Trophoblast cell (in vitro differentiated cells and primary cell): ENCODE data around the gene PTRHD1.
A peak's percentile ranks its signal among the peaks of the same experiment; 100 is the strongest.

ENCODE experiments used
- DNase-seq, 2 donors: peaks; one replicate each; pipeline ENCODE4 v3.0.0-alpha.2; 2016
- H2AFZ ChIP-seq: 2 replicates; pipeline ENCODE4 v1.6.1; 2013; ENCODE audit warnings: low read length, moderate library complexity, mild to moderate bottlenecking; ENCODE audit not compliant: insufficient read depth, poor library complexity
- H2AK5ac ChIP-seq: 2 replicates; pipeline ENCODE4 v1.6.1; 2013; ENCODE audit warnings: mild to moderate bottlenecking, low read length
- H2BK120ac ChIP-seq: 2 replicates; pipeline ENCODE4 v1.6.1; 2013; ENCODE audit warnings: low read length, mild to moderate bottlenecking, moderate library complexity; ENCODE audit not compliant: insufficient read depth, poor library complexity
- H2BK12ac ChIP-seq: 2 replicates; pipeline ENCODE4 v1.6.1; 2013; ENCODE audit warnings: mild to moderate bottlenecking, low read length, moderate library complexity
- H2BK5ac ChIP-seq: 2 replicates; pipeline ENCODE4 v1.6.1; 2013; ENCODE audit warnings: low read length, low read depth, moderate library complexity, mild to moderate bottlenecking; ENCODE audit not compliant: poor library complexity
- H3K14ac ChIP-seq: 2 replicates; pipeline ENCODE4 v1.6.1; 2013; ENCODE audit warnings: mild to moderate bottlenecking, low read length
- H3K18ac ChIP-seq: 2 replicates; pipeline ENCODE4 v1.6.1; 2013; ENCODE audit warnings: mild to moderate bottlenecking, low read length
- H3K23ac ChIP-seq: 2 replicates; pipeline ENCODE4 v1.6.1; 2013; ENCODE audit warnings: low read length
- H3K27ac ChIP-seq: 2 replicates; pipeline ENCODE4 v1.5.1; 2013; ENCODE audit warnings: low read depth, mild to moderate bottlenecking, inconsistent platforms, low read length, moderate library complexity
- H3K27me3 ChIP-seq: 2 replicates; pipeline ENCODE4 v1.6.1; 2013; ENCODE audit warnings: inconsistent platforms, mild to moderate bottlenecking, low read length, moderate library complexity; ENCODE audit not compliant: insufficient read depth
- H3K36me3 ChIP-seq, 2 experiments: 1 replicate in 1 of 2; 2 replicates in 1 of 2; pipeline ENCODE4 v1.6.1; 2013; ENCODE audit warnings: low read length in 2 of 2, mild to moderate bottlenecking in 2 of 2, moderate library complexity in 1 of 2; ENCODE audit not compliant: insufficient read depth in 2 of 2, control insufficient read depth in 1 of 2
- H3K4ac ChIP-seq: 2 replicates; pipeline ENCODE4 v1.6.1; 2013; ENCODE audit warnings: low read depth, mild to moderate bottlenecking, low read length, moderate library complexity
- H3K4me1 ChIP-seq, 2 experiments: 1 replicate in 1 of 2; 2 replicates in 1 of 2; pipeline ENCODE4 v1.6.1; 2013; ENCODE audit warnings: low read length in 2 of 2, mild to moderate bottlenecking in 2 of 2, moderate library complexity in 1 of 2; ENCODE audit not compliant: insufficient read depth in 2 of 2, control insufficient read depth in 1 of 2
- H3K4me2 ChIP-seq: 2 replicates; pipeline ENCODE4 v1.6.1; 2013; ENCODE audit warnings: inconsistent platforms, mild to moderate bottlenecking, low read length, moderate library complexity
- H3K4me3 ChIP-seq: 2 replicates; pipeline ENCODE4 v1.5.1; 2013; ENCODE audit warnings: mild to moderate bottlenecking, low read depth, low read length, inconsistent platforms
- H3K79me1 ChIP-seq: one replicate; pipeline ENCODE4 v1.6.1; 2013; ENCODE audit warnings: low read length
- H3K79me2 ChIP-seq: 2 replicates; pipeline ENCODE4 v1.6.1; 2013; ENCODE audit warnings: low read length, mild to moderate bottlenecking; ENCODE audit not compliant: control insufficient read depth, insufficient read depth, poor library complexity
- H3K9ac ChIP-seq: 2 replicates; pipeline ENCODE4 v1.6.1; 2013; ENCODE audit warnings: mild to moderate bottlenecking, low read length
- H3K9me3 ChIP-seq: 2 replicates; pipeline ENCODE4 v1.6.1; 2013; ENCODE audit warnings: low read depth, mild to moderate bottlenecking, control low read depth, inconsistent platforms, low read length; ENCODE audit not compliant: insufficient read depth
- H4K12ac ChIP-seq: 2 replicates; pipeline ENCODE4 v1.6.1; 2013; ENCODE audit warnings: low read depth, mild to moderate bottlenecking, low read length, moderate library complexity
- H4K8ac ChIP-seq: 2 replicates; pipeline ENCODE4 v1.6.1; 2013; ENCODE audit warnings: low read depth, mild to moderate bottlenecking, low read length, moderate library complexity
- H4K91ac ChIP-seq: one replicate; pipeline ENCODE4 v1.6.1; 2013; ENCODE audit warnings: low read depth, mild to moderate bottlenecking, low read length, moderate library complexity
- WGBS: extraction: QIAGEN DNeasy Blood & Tissue Kit; methylation state at CpG from one replicate; pipeline ENCODE4 v1.1.7; 2013; ENCODE audit warnings: missing lambda C conversion rate; ENCODE audit not compliant: insufficient read length, insufficient coverage; ENCODE audit errors: extremely low coverage; 5-methylcytosine and 5-hydroxymethylcytosine counted together

The PTRHD1 gene

GRCh38 chr2:24831221-24832072, 38.3 kb upstream of the PTRHD1 start:
- Histone ChIP-seq H2AFZ (no peak overlapping the region), H4K91ac (no peak overlapping the region), H3K23ac (no peak overlapping the region), H3K4me3 (no peak overlapping the region), H3K79me2 (no peaks in the 10 kb centered on the region), H3K14ac (no peak overlapping the region), H4K12ac (no peak overlapping the region), H3K36me3 (no peaks in the 10 kb centered on the region), H3K9ac (no peak overlapping the region), H4K8ac (no peak overlapping the region), H2BK120ac (no peak overlapping the region), H3K79me1 (no peaks in the 10 kb centered on the region), H3K4me2 (no peak overlapping the region), H2BK12ac (no peak overlapping the region), H3K27ac (no peak overlapping the region), H3K4ac (no peak overlapping the region), H2BK5ac (no peak overlapping the region), H3K4me1 (no peaks in the 10 kb centered on the region), H3K27me3 (no peaks in the 10 kb centered on the region), H3K18ac (no peak overlapping the region), H3K9me3 (peaks cover 3% of the 10 kb centered on the region), H2AK5ac (no peak overlapping the region)
- no peak for DNase-seq
- WGBS = no CpG with 5 or more reads among the region's 18 CpGs

- H3K9me3 ChIP-seq = peaks cover 1% of the 10 kb centered on the region
- no CpG with 5 or more reads among the region's 12 CpGs for WGBS
- DNase-seq = no peak
- no peaks in the 10 kb centered on the region for H3K27me3 ChIP-seq
- H4K91ac ChIP-seq = no peak overlapping the region
- no peak overlapping the region for H4K12ac ChIP-seq
- no peak overlapping the region for H3K27ac ChIP-seq
- no peak overlapping the region for H2BK12ac ChIP-seq
- H3K79me2 ChIP-seq = no peaks in the 10 kb centered on the region
- H3K4me3 ChIP-seq = no peak overlapping the region
- H4K8ac ChIP-seq = no peak overlapping the region
- H3K36me3 ChIP-seq = no peaks in the 10 kb centered on the region
- no peak overlapping the region for H3K18ac ChIP-seq
- no peak overlapping the region for H2BK120ac ChIP-seq
- H3K9ac ChIP-seq = no peak overlapping the region
- H3K14ac ChIP-seq = no peak overlapping the region
- no peak overlapping the region for H2BK5ac ChIP-seq
- H2AFZ ChIP-seq = no peak overlapping the region
- H3K4me1 ChIP-seq = no peaks in the 10 kb centered on the region
- H2AK5ac ChIP-seq = no peak overlapping the region
- H3K23ac ChIP-seq = no peak overlapping the region
- no peak overlapping the region for H3K4ac ChIP-seq
- H3K79me1 ChIP-seq = no peaks in the 10 kb centered on the region
- H3K4me2 ChIP-seq = no peak overlapping the region
These were observed 37.6 kb upstream of the PTRHD1 start for GRCh38 chr2:24830786-24831185.

GRCh38 chr2:24830351-24830750, 37.2 kb upstream of the PTRHD1 start:
- Histone ChIP-seq H4K12ac (no peak overlapping the region), H3K79me1 (no peaks in the 10 kb centered on the region), H2AFZ (no peak overlapping the region), H3K9ac (no peak overlapping the region), H3K4me3 (no peak overlapping the region), H2BK120ac (no peak overlapping the region), H4K8ac (no peak overlapping the region), H3K36me3 (no peaks in the 10 kb centered on the region), H3K9me3 (peaks cover 1% of the 10 kb centered on the region), H3K14ac (no peak overlapping the region), H3K18ac (no peak overlapping the region), H3K27me3 (no peaks in the 10 kb centered on the region), H4K91ac (no peak overlapping the region), H2AK5ac (no peak overlapping the region), H3K4me1 (no peaks in the 10 kb centered on the region), H3K4ac (no peak overlapping the region), H2BK12ac (no peak overlapping the region), H3K27ac (no peak overlapping the region), H3K4me2 (no peak overlapping the region), H2BK5ac (no peak overlapping the region), H3K23ac (no peak overlapping the region), H3K79me2 (no peaks in the 10 kb centered on the region)
- DNase-seq = peak; percentile 14 to 53
- no CpG with 5 or more reads among the region's 5 CpGs for WGBS

GRCh38 chr2:24828238-24828996, 35.2 kb upstream of the PTRHD1 start:
- Histone ChIP-seq H3K79me2 (no peaks in the 10 kb centered on the region), H4K12ac (no peak overlapping the region), H3K4ac (no peak overlapping the region), H3K79me1 (no peaks in the 10 kb centered on the region), H3K36me3 (peaks cover 3 to 4% of the 10 kb centered on the region in 2 experiments), H4K8ac (no peak overlapping the region), H3K18ac (no peak overlapping the region), H3K23ac (no peak overlapping the region), H3K14ac (no peak overlapping the region), H3K4me3 (no peak overlapping the region), H3K9ac (no peak overlapping the region), H3K9me3 (peaks cover 1% of the 10 kb centered on the region), H2BK12ac (no peak overlapping the region), H3K27ac (no peak overlapping the region), H2AK5ac (no peak overlapping the region), H2BK120ac (no peak overlapping the region), H3K4me1 (no peaks in the 10 kb centered on the region), H3K27me3 (no peaks in the 10 kb centered on the region), H2BK5ac (no peak overlapping the region), H4K91ac (no peak overlapping the region), H3K4me2 (no peak overlapping the region), H2AFZ (no peak overlapping the region)
- no peak for DNase-seq
- no CpG with 5 or more reads among the region's 17 CpGs for WGBS
